Measurements from ENCODE around the gene FERMT3. TPM values are rescaled to one million over a fixed set of nuclear protein-coding genes. Genes with fewer than 3 reads are reported as not detected.
A peak's percentile ranks its signal among the peaks of the same experiment; 100 is the strongest.

The FERMT3 gene
- total RNA-seq, 4 donors from 2014 or later, result 15.1 to 94.1 (median 23.2) TPM

GRCh38 chr11:64164392-64165312 is 41.9 kb upstream of the FERMT3 start:
- peak overlapping the region in 3 of 4 donors; percentile 56 to 76 (median 75) for H3K27ac ChIP-seq

GRCh38 chr11:64165481-64165841 is 41.1 kb upstream of the FERMT3 start:
- peak overlapping the region; percentile 56 to 83 (median 76) for H3K27ac ChIP-seq
- H3K9me3 ChIP-seq, result no peaks in the 10 kb centered on the region
- peaks cover 0 to 12% (median 8%) of the 10 kb centered on the region in 4 donors for H3K4me1 ChIP-seq
- peak in 1 of 3 donors; percentile 55 for DNase-seq
- H3K4me3 ChIP-seq, result peak overlapping the region; percentile 55 to 97 (median 88)
- no peak for TF ChIP-seq CTCF (IDR thresholded peaks at IDR 0.05)
- TF ChIP-seq POLR2A (IDR thresholded peaks at IDR 0.05), result no peak
- H3K27me3 ChIP-seq, result no peaks in the 10 kb centered on the region
- H3K36me3 ChIP-seq, result no peaks in the 10 kb centered on the region

More at GRCh38 chr11:64164392-64165312, 41.9 kb upstream of the FERMT3 start:
- H3K9me3 ChIP-seq, result no peaks in the 10 kb centered on the region
- DNase-seq, result no peak
- H3K36me3 ChIP-seq, result no peaks in the 10 kb centered on the region
- H3K27me3 ChIP-seq, result no peaks in the 10 kb centered on the region
- no peak for TF ChIP-seq POLR2A (IDR thresholded peaks at IDR 0.05)
- no peak for TF ChIP-seq CTCF (IDR thresholded peaks at IDR 0.05)
- peak overlapping the region; percentile 55 to 97 (median 88) for H3K4me3 ChIP-seq
- H3K4me1 ChIP-seq, result peaks cover 0 to 12% (median 8%) of the 10 kb centered on the region in 4 donors

GRCh38 chr11:64165842-64166635 is 40.5 kb upstream of the FERMT3 start, which contains the start of gene MACROD1:
TSS of gene MACROD1 (minus strand) at chr11:64166113. CDS start at chr11:64165994, 119 bp downstream.
- Histone ChIP-seq H3K4me1 (peaks cover 0 to 12% (median 8%) of the 10 kb centered on the region in 4 donors), H3K36me3 (no peaks in the 10 kb centered on the region), H3K9me3 (no peaks in the 10 kb centered on the region), H3K27me3 (no peaks in the 10 kb centered on the region), H3K27ac (peak within 1 kb of the TSS; percentile 56 to 83 (median 76)), H3K4me3 (peak within 1 kb of the TSS; percentile 55 to 97 (median 88))
- TF ChIP-seq CTCF (IDR thresholded peaks at IDR 0.05) (no peak), POLR2A (IDR thresholded peaks at IDR 0.05) (peak; percentile 49 to 79)
- DNase-seq, result peak; percentile 85 to 95 (median 93)

GRCh38 chr11:64170419-64170818 is 36.1 kb upstream of the FERMT3 start:
- no peaks in the 10 kb centered on the region for H3K27me3 ChIP-seq

More at GRCh38 chr11:64170419-64170818, 36.1 kb upstream of the FERMT3 start:
- Histone ChIP-seq H3K4me1 (peaks cover 0 to 3% (median under 1%) of the 10 kb centered on the region in 4 donors), H3K27ac (no peak overlapping the region), H3K36me3 (no peaks in the 10 kb centered on the region), H3K4me3 (no peak overlapping the region), H3K9me3 (no peaks in the 10 kb centered on the region)
- no peak for DNase-seq
- TF ChIP-seq CTCF (IDR thresholded peaks at IDR 0.05), result no peak
- TF ChIP-seq POLR2A (IDR thresholded peaks at IDR 0.05), result no peak

Data from Peyer's patch (tissue), 4 donors.